Stimulated activated CD8-positive, alpha-beta memory T cell treated with anti-CD3 and anti-CD28 coated beads, Interleukin-12 subunit alpha, Interleukin-12 subunit beta, amount 100 ng/mL, for 4 hours (primary cell): ENCODE data around the gene DGAT2L6.

ENCODE experiments used
- DNase-seq: peaks from one replicate; pipeline ENCODE4 v3.0.0-alpha.2; 2020; ENCODE audit warnings: low read depth

Gene DGAT2L6

DNA sequence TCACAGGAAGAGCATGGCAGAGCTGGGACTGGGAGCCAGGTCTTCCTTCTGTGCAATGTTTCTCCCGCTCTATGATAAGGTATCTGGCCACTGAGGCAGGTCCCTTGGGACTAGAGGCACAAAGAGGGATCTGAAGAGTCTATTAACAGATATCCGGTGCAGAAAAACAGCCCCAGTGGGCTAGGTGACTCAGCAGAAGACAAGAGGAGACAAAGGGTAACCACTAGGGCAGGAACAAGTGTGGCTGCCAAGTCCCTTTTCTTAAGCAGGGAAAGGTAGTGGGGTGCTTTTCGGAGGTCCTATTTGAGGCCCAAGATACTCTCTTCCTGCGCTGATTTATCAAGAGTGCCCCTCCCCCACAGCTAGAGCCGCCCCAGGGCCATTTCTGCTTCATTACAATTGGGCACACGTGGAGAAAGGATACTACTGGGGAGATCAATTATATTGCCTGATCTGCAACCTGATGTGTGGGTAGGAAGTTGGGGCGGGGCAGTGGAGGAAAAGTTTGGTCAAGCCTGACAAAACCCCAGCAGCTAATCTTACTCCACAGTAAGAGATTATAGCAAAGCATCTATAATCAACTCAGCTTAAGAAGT lies at the start of gene DGAT2L6:
Gene DGAT2L6, plus strand, starts transcription at position 546 of the 596 bp plus-strand sequence. CDS start 100 bp downstream, outside the sequence.
- DNase-seq = no peak

- no peak for DNase-seq
These were observed 49.2 kb upstream of the DGAT2L6 start for GRCh38 chrX:70128071-70128470.

- DNase-seq = no peak
These were observed 47.5 kb upstream of the DGAT2L6 start for GRCh38 chrX:70129816-70130215.

- no peak for DNase-seq
These were observed 45.1 kb upstream of the DGAT2L6 start for GRCh38 chrX:70132224-70132623.

- DNase-seq = no peak
These were observed 44.4 kb upstream of the DGAT2L6 start for GRCh38 chrX:70132877-70133302.

DNA sequence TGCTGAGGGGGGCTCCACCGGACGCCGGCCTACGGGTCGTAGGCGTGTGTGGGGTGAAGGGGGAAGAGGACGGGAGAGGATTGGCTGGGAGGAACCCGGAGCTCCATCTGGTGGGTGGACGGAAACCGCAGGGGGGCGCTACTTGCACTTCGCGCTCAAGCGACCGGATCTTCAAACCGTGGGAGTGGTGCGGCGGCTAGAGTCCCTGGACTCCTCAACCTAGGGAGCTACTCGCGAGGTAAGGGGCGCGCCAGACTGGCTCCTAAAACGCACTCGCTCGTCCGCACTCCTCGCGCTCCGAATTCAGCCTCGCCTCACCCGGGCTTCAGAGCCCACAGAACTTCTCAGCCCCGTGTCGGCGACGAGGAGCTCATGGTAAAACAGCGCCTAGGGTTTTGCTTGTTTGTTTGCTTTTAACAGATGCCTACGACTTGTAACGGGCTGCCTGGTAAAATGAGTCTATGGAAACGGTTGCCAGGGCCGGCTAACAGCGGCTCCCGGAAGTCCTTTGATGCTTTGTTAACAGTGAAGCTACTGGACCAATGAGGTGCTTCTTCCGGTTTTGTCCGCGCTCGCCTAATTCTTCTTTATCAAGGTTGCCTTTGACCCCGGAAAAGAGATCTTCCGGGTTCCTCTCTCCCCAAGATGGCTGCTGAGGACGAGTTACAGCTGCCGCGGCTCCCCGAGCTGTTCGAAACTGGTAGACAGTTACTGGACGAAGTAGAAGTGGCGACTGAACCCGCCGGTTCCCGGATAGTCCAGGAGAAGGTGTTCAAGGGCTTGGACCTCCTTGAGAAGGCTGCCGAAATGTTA lies 43.8 kb upstream of the DGAT2L6 start, which contains the start of gene IGBP1:
Gene IGBP1, plus strand, starts transcription at position 145 of the 813 bp plus-strand sequence. Its CDS starts 501 bp downstream, at position 646.
- DNase-seq = peak; percentile 51

DNA sequence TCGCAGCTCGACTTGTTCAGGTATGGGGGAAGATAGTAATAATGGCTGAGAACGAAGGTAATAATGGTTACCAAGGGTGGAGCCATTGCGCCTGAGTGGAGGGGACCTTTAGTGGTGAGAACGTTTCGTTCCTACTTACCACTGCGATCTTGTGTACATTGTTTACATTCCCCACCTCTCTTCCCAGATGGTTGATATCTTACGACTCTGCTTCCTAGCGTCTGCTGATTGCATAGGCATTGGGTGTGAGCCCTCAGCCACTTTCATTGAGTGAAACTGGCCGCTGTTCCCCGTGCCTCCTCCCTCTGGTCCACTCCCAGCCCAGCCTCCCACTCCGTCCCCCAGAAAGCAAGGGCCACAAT lies 43.2 kb upstream of the DGAT2L6 start:
- no peak for DNase-seq

DNA sequence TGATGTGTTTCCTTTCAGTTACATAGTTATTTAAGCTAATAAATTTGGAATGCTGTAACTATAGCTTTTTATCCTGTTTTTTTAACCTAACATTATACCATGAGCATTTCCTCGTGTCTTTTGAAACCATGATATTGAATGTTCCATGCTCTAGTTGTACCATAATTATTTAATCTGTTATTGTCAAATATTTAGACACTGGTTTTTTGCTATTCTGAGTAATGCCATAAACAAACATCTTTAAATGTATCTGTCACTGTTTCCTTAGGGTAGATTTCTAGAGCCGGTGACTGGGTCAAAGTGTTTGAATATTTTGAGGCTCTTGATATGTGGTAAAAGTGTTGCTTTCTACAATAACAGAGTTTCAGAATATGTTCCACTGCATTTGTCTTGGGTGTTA lies 38.7 kb upstream of the DGAT2L6 start:
- no peak for DNase-seq

DNA sequence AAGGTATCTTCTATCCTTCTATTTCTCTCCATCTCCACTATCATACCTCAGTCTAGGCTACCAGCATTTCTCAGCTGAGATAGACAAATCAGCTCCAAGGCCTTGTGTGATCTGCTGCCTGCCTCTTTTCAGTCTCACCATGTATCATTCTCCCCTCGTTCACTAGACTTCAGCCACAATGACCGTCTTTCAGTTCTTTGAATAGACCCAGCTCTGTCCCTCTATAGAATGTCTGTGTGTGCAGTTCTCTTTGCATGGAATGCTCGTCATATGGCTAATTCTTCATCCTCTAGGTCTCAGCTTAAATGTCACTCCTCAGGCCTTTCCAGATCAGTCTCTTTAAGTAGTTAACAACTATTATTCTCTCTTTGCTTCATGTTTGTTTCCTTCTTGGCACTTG lies 37.5 kb upstream of the DGAT2L6 start:
- DNase-seq = no peak

DNA sequence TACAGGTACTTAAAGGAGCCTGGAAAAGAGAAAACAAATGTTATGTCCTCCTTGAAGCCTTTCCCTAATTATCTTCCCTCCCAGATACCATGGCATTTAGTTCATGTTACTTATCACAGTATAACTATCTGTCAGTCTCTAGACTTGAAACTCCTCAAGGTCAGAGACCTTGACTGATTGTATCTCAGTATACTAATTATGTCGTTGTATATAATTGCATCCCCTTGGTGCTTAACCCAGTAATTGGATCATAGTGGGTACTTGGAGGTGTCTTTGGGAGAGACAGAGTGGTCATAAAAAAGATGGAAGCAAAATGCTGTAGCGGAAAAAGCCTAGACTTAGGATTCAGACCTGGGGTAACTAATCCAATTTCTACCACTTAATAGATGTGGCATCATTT lies 35.9 kb upstream of the DGAT2L6 start:
- DNase-seq = no peak

DNA sequence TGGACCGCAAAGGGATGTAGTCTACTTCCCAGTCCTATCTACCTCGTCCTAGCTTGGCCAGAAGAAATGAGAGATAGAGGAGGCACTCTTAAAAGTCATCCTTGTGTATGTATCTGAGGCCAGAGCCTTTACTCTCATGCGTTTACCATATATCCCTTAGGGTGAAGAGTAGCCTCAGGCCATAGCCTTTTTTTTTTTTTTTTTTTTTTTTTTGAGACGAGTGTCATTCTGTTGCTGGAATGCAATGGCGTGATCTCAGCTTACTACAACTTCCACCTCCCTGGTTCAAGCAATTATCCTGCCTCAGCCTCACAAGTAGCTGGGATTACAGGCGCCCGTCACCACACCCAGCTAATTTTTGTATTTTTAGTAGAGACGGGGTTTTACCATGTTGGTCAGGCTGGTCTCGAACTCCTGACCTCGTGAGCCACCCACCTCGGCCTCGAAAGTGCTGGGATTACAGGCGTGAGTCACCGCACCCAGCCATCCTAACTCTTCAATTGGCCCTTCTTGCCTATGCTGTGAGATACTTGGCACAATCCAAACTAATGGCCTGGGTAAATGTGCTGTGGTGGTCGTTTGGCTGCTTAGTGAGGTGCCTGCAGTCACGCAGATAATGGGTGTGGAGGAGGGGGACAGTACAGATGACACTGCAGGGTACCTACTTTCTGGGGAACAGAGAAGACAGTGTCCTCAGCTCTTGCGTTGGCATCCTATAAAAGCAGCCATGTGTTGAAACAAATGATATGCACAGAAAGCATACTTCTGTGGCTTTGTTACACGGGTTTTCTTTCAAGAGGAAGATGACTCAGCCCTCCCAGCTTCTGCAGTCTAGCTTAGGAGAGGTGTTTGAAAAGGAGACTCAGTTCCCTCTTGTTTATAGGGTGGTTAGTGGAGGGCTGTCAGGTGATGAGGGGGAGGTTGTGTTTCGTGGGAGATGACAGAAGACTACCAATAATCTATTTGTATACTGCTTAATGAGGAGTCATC lies 10.4 kb upstream of the DGAT2L6 start:
- DNase-seq = no peak

DNA sequence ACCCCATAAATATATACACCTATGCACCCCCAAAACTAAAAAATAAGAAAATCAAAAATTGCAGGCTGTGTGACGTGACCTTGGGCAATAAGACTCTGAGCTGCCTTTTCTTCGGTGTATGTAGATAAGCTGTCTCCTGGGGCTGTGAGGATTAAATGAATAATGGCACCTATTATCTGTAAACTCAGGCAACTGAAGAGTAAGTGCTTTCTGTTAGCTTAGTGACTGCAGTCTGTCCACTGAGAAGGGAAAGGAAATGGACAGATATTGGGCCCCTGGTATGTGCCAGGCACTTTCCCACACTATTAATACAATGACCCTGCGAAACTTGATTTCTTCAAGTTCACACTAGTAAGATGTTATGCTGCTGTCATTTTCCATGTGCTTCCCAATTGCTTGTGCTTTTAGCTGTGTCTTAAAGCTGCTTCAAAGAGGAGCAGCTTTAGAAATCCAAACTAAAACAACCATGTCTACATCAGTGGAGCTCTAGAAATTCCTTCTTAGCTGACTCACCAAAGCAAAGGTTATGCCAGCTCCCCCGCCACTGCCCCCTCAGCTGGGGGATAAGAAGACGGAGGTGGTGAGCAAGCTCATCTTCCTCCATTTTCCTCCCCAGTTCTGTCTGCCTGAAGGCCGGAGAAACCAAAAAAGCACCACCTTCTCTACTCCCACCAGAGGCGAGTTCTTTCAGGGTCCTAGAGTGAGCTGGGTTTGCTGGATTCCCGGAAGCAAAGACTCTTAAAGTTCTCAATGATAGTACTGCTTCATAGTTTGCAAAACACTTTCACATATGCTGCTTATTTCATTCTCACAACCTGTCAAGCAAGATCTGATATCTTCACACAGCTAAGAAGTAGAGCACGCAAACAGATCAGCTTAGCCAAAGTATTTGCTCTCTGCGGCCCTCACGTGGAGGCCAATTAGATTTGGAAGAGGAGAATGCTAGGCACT lies 8.8 kb upstream of the DGAT2L6 start:
- no peak for DNase-seq

GRCh38 chrX:70169281-70169680 lies 8.0 kb upstream of the DGAT2L6 start:
- DNase-seq = no peak

GRCh38 chrX:70171624-70172023 lies 5.7 kb upstream of the DGAT2L6 start:
- DNase-seq = no peak

- DNase-seq = no peak
These were observed 5.1 kb upstream of the DGAT2L6 start for GRCh38 chrX:70172221-70172620.

GRCh38 chrX:70172964-70173363 lies 4.3 kb upstream of the DGAT2L6 start:
- no peak for DNase-seq

DNA sequence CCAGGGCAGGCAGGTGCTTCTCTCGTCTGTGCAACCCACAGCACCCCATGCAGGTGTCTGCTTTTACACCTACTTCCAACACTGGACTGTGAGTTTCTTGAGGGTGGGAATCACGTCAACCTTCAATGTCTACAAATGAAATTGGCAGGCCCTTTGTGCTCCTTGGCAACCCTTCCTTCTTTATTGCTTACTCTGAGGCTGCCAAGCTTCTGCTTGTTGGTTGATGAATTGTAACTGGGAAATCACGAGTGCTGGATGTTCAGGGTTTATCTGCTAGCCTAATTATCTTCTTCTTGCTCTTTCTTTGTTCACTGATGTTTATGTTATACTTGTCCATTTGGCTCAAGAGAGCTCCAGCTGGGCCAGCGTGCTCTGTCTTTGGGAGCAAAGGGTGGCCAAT lies 2.5 kb upstream of the DGAT2L6 start:
- no peak for DNase-seq

DNA sequence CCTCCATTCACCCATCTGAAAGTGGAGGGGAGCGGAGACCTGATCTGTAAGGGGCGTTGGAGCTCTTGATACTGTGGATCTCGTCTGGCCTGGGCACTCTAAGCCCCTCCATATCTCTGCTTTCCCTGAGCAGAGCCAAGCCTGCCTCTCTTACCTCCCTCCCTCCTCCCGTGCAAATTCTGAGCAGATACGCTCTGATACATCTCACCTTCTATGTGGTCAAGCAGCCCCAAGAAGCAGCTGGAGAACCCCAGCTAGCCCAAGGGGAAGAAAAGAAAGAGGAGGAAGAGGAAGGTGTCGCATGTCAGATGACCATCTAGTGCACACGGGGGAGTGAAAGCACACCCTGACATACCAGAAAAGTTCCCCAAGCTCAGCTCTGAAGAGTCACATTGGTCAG lies 1.9 kb upstream of the DGAT2L6 start:
- no peak for DNase-seq

DNA sequence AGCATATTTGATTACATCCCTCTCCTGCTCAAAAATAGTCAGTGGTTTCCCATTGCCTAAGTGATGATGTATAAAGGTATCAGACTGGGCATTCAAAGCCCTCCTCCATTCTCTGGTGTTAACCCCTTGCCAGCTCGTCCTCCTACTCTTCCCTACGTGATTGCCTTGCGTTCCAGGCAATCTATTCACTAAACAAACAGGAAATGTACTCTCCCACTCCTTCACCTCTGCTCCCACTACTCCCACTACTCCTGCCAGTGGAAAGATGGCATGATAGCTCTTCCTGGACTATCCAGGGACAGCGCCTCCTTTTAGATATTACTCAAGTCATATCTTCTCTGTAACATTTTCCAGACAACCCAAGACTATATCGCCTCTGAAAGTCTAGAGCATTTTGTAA lies 5.8 kb downstream of the DGAT2L6 start:
- DNase-seq = no peak

DNA sequence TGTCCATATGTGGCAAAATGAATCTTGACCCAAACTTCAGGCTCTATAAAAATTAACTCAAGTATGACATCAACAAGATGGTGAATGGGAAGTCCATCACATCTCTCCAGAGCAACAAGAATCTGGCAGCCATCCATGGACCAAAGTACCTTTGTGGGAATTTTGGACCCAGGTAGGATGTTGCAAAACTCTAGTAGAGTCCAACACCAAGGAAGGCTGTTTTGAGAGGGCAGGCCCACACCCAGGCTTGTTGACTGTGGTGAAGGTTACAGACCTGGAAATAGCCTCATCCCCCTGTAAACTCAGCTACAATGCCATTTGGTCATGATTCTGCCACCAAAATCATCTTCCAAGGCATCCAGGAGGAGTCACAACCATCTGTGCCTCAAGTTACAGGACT lies 12.9 kb downstream of the DGAT2L6 start:
- no peak for DNase-seq
